Neural progenitor cell (in vitro differentiated cells): ENCODE measurements around the gene KRTAP26-1. TPM values are rescaled to one million over a fixed set of nuclear protein-coding genes. Genes with fewer than 3 reads are reported as not detected.

ENCODE experiments used
- DNase-seq: peaks from one replicate; pipeline ENCODE4 v3.0.0-alpha.2; 2016; ENCODE audit warnings: low spot score
- H2AFZ ChIP-seq: fragments of 200-600 bp; sonication (generic); replicated peaks from 2 replicates; pipeline ENCODE4 v1.6.1; 2016; ENCODE audit warnings: antibody characterized with exemption
- H3F3A ChIP-seq: fragments of 200-600 bp; sonication (generic); 2 replicates; pipeline ENCODE4 v1.6.1; 2016; ENCODE audit warnings: antibody characterized with exemption, low read depth
- H3K27ac ChIP-seq: fragments of 200-600 bp; sonication (generic); 2 replicates; pipeline ENCODE4 v1.5.1; 2016; ENCODE audit warnings: mild to moderate bottlenecking
- H3K27me3 ChIP-seq: fragments of 200-600 bp; sonication (generic); 2 replicates; pipeline ENCODE4 v1.6.1; 2016; ENCODE audit warnings: mild to moderate bottlenecking, moderate library complexity
- H3K36me3 ChIP-seq: fragments of 200-600 bp; sonication (generic); 2 replicates; pipeline ENCODE4 v1.5.1; 2016
- H3K4me1 ChIP-seq: fragments of 200-600 bp; sonication (generic); 2 replicates; pipeline ENCODE4 v1.6.1; 2016; ENCODE audit warnings: mixed run types
- H3K4me2 ChIP-seq: fragments of 200-600 bp; sonication (generic); 2 replicates; pipeline ENCODE4 v1.6.1; 2016
- H3K4me3 ChIP-seq: fragments of 200-600 bp; sonication (generic); 2 replicates; pipeline ENCODE4 v1.5.1; 2016
- H3K79me2 ChIP-seq: fragments of 200-600 bp; sonication (generic); 2 replicates; pipeline ENCODE4 v1.6.1; 2016; ENCODE audit warnings: low read depth
- H3K9ac ChIP-seq: fragments of 200-600 bp; sonication (generic); 2 replicates; pipeline ENCODE4 v1.6.1; 2016
- H3K9me3 ChIP-seq: fragments of 200-600 bp; sonication (generic); 2 replicates; pipeline ENCODE4 v1.5.1; 2016; ENCODE audit warnings: low read depth
- H4K20me1 ChIP-seq: fragments of 200-600 bp; sonication (generic); 2 replicates; pipeline ENCODE4 v1.6.1; 2016; ENCODE audit warnings: low read depth
- H3K27ac Mint-ChIP-seq: 3 replicates; pipeline ENCODE4 v1.8.0; 2021; ENCODE audit warnings: mixed read lengths
- H3K27me3 Mint-ChIP-seq: 2 replicates; pipeline ENCODE4 v1.8.0; 2022; ENCODE audit warnings: low read depth, mild to moderate bottlenecking, inconsistent platforms, moderate library complexity, mixed read lengths; ENCODE audit not compliant: insufficient read depth
- H3K36me3 Mint-ChIP-seq: 3 replicates; pipeline ENCODE4 v1.8.0; 2021; ENCODE audit warnings: mixed read lengths
- H3K4me1 Mint-ChIP-seq: 3 replicates; pipeline ENCODE4 v1.8.0; 2021; ENCODE audit warnings: mixed read lengths
- H3K4me3 Mint-ChIP-seq: 3 replicates; pipeline ENCODE4 v1.8.0; 2021; ENCODE audit warnings: mild to moderate bottlenecking, moderate library complexity, mixed read lengths
- H3K9me3 Mint-ChIP-seq: 3 replicates; pipeline ENCODE4 v1.8.0; 2020; ENCODE audit warnings: mixed read lengths
- EZH2 ChIP-seq: fragments of 200-600 bp; sonication (generic); IDR thresholded peaks from 2 replicates; pipeline ENCODE4 v1.6.1; 2017; ENCODE audit warnings: antibody characterized with exemption, mild to moderate bottlenecking, moderate library complexity
- EZH2phosphoT487 ChIP-seq: fragments of 200-600 bp; sonication (generic); IDR thresholded peaks from 2 replicates; pipeline ENCODE4 v1.6.1; 2017; ENCODE audit warnings: antibody characterized with exemption
- total RNA-seq: library from RNA; depleted of rRNA; stranded (reverse); fragments of >200 nt; gene quantifications from 2 replicates; pipeline ENCODE4 v1.2.3, GENCODE V29; 2015; ENCODE audit warnings: low replicate concordance
- TF ChIP-seq, protein P1 (sequence below): fragments of 200-600 bp; sonication (generic); IDR thresholded peaks from 2 replicates; pipeline ENCODE4 v1.5.1; 2017; ENCODE audit warnings: antibody characterized with exemption, mild to moderate bottlenecking

KRTAP26-1 gene
- total RNA-seq, 1 donor from 2014 or later, result not detected

- H3K4me3 ChIP-seq, result no peak overlapping the region
- no peak overlapping the region for H3K27ac Mint-ChIP-seq
- no peaks in the 10 kb centered on the region for H3K4me1 ChIP-seq
- H3K27me3 ChIP-seq, result no peaks in the 10 kb centered on the region
- H3K9ac ChIP-seq, result no peak overlapping the region
- no peaks in the 10 kb centered on the region for H3K36me3 ChIP-seq
- no peaks in the 10 kb centered on the region for H3K9me3 ChIP-seq
- DNase-seq, result no peak
- no peak overlapping the region for H3K4me2 ChIP-seq
- no peak overlapping the region for H3K4me3 Mint-ChIP-seq
- TF ChIP-seq EZH2phosphoT487, result no peak
- TF ChIP-seq, protein P1, sequence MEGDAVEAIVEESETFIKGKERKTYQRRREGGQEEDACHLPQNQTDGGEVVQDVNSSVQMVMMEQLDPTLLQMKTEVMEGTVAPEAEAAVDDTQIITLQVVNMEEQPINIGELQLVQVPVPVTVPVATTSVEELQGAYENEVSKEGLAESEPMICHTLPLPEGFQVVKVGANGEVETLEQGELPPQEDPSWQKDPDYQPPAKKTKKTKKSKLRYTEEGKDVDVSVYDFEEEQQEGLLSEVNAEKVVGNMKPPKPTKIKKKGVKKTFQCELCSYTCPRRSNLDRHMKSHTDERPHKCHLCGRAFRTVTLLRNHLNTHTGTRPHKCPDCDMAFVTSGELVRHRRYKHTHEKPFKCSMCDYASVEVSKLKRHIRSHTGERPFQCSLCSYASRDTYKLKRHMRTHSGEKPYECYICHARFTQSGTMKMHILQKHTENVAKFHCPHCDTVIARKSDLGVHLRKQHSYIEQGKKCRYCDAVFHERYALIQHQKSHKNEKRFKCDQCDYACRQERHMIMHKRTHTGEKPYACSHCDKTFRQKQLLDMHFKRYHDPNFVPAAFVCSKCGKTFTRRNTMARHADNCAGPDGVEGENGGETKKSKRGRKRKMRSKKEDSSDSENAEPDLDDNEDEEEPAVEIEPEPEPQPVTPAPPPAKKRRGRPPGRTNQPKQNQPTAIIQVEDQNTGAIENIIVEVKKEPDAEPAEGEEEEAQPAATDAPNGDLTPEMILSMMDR, result no peak
- no peak for TF ChIP-seq EZH2
- no peak overlapping the region for H3K27ac ChIP-seq
- no peaks in the 10 kb centered on the region for H4K20me1 ChIP-seq
- H2AFZ ChIP-seq, result no peak overlapping the region
- H3K4me1 Mint-ChIP-seq, result no peaks in the 10 kb centered on the region
- H3K36me3 Mint-ChIP-seq, result no peaks in the 10 kb centered on the region
- peaks cover 8% of the 10 kb centered on the region for H3K9me3 Mint-ChIP-seq
- H3K79me2 ChIP-seq, result no peaks in the 10 kb centered on the region
- H3K27me3 Mint-ChIP-seq, result peaks cover 3% of the 10 kb centered on the region
- H3F3A ChIP-seq, result no peaks in the 10 kb centered on the region
These were observed 6.3 kb upstream of the KRTAP26-1 start for GRCh38 chr21:30326390-30326789.

DNA sequence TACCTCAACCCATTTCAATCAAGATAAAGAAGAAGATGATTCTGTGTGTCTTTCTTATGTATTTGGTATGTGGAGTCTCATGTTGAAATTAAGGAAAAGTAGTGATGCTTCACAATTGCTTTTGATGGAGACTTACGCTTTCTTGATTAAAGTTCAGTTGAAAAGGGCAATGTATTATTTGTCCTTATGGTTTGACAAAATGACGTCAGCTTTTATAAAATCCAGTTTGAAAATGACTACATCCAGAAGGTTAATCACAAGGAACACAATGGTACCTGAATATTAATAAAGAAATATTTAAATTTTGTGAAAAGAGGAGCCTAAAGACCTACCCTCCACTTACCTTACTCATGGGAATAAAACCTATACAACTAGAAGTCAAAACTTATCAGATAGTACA, 4.4 kb downstream of the KRTAP26-1 start:
- Mint-ChIP-seq H3K36me3 (no peaks in the 10 kb centered on the region), H3K4me3 (no peak overlapping the region), H3K4me1 (no peaks in the 10 kb centered on the region), H3K27ac (no peak overlapping the region), H3K27me3 (no peaks in the 10 kb centered on the region), H3K9me3 (no peaks in the 10 kb centered on the region)
- Histone ChIP-seq H3K4me2 (no peak overlapping the region), H3K36me3 (no peaks in the 10 kb centered on the region), H3K4me3 (no peak overlapping the region), H3K79me2 (no peaks in the 10 kb centered on the region), H4K20me1 (no peaks in the 10 kb centered on the region), H3K9ac (no peak overlapping the region), H3K4me1 (no peaks in the 10 kb centered on the region), H3K27ac (no peak overlapping the region), H2AFZ (no peak overlapping the region), H3K27me3 (no peaks in the 10 kb centered on the region), H3K9me3 (no peaks in the 10 kb centered on the region), H3F3A (no peaks in the 10 kb centered on the region)
- TF ChIP-seq, protein P1, result no peak
- no peak for DNase-seq

- Mint-ChIP-seq H3K36me3 (no peaks in the 10 kb centered on the region), H3K4me3 (no peak overlapping the region), H3K9me3 (no peaks in the 10 kb centered on the region), H3K27ac (peak overlapping the region; percentile 19), H3K27me3 (no peaks in the 10 kb centered on the region), H3K4me1 (no peaks in the 10 kb centered on the region)
- Histone ChIP-seq H3K9ac (no peak overlapping the region), H3K27me3 (no peaks in the 10 kb centered on the region), H3K4me1 (no peaks in the 10 kb centered on the region), H3K4me3 (no peak overlapping the region), H3F3A (no peaks in the 10 kb centered on the region), H3K36me3 (no peaks in the 10 kb centered on the region), H2AFZ (no peak overlapping the region), H4K20me1 (no peaks in the 10 kb centered on the region), H3K4me2 (no peak overlapping the region), H3K27ac (no peak overlapping the region), H3K9me3 (no peaks in the 10 kb centered on the region), H3K79me2 (no peaks in the 10 kb centered on the region)
- no peak for DNase-seq
- TF ChIP-seq EZH2 (no peak), EZH2phosphoT487 (no peak)
- TF ChIP-seq, protein P1, result no peak
These were observed 13.2 kb downstream of the KRTAP26-1 start for GRCh38 chr21:30306884-30307283.

- H4K20me1 ChIP-seq, result no peaks in the 10 kb centered on the region
These were observed 15.0 kb downstream of the KRTAP26-1 start for GRCh38 chr21:30305136-30305535.

More at GRCh38 chr21:30305136-30305535, 15.0 kb downstream of the KRTAP26-1 start:
- Histone ChIP-seq H3K4me3 (no peak overlapping the region), H3K9me3 (no peaks in the 10 kb centered on the region), H3K9ac (no peak overlapping the region), H3K27ac (no peak overlapping the region), H3K27me3 (no peaks in the 10 kb centered on the region), H2AFZ (no peak overlapping the region), H3K4me1 (no peaks in the 10 kb centered on the region), H3K79me2 (no peaks in the 10 kb centered on the region), H3F3A (no peaks in the 10 kb centered on the region), H3K4me2 (no peak overlapping the region), H3K36me3 (no peaks in the 10 kb centered on the region)
- no peaks in the 10 kb centered on the region for H3K4me1 Mint-ChIP-seq
- no peak overlapping the region for H3K27ac Mint-ChIP-seq
- no peaks in the 10 kb centered on the region for H3K9me3 Mint-ChIP-seq
- no peak for DNase-seq
- no peaks in the 10 kb centered on the region for H3K27me3 Mint-ChIP-seq
- no peaks in the 10 kb centered on the region for H3K36me3 Mint-ChIP-seq
- H3K4me3 Mint-ChIP-seq, result no peak overlapping the region
- no peak for TF ChIP-seq EZH2
- TF ChIP-seq EZH2phosphoT487, result no peak
- TF ChIP-seq, protein P1, result no peak
